SK-N-SH (cell line): ENCODE measurements around the gene TEAD4. TPM values are rescaled to one million over a fixed set of nuclear protein-coding genes. Genes with fewer than 3 reads are reported as not detected.

Experiments used
- CTCF ChIA-PET: fragments of 300-600, 350-600 bp; formaldehyde crosslinking; extraction: SDS; loops from one replicate; lab custom pipeline; 2021; lab: Yijun Ruan, JAX
- POLR2A ChIA-PET: fragments of 350-600 bp; sonication (Branson Sonifier 250); formaldehyde crosslinking; extraction: SDS; loops from one replicate; lab custom pipeline; 2020; ENCODE audit warnings: antibody characterized with exemption, inconsistent platforms; lab: Yijun Ruan, JAX
- DNase-seq: peaks from one replicate; pipeline ENCODE4 v3.0.0; 2012
- H2AFZ ChIP-seq: fragments of 200-600 bp; sonication (generic); 2 replicates; pipeline ENCODE4 v1.8.1; 2016; ENCODE audit warnings: antibody characterized with exemption, mild to moderate bottlenecking, low read depth
- H3F3A ChIP-seq: fragments of 200-600 bp; sonication (generic); replicated peaks from 2 replicates; pipeline ENCODE3; 2016; ENCODE audit warnings: antibody characterized with exemption, mild to moderate bottlenecking; ENCODE audit not compliant: insufficient read depth
- H3K27ac ChIP-seq, 2 experiments: fragments of 200-500 bp in 1 of 2; fragments of 200-600 bp in 1 of 2; sonication (Bioruptor generic) in 1 of 2; sonication (generic), shearing (Covaris generic) in 1 of 2; 2 replicates each; pipeline versions ENCODE4 v1.5.1 to v1.6.1; 2014 to 2016; ENCODE audit warnings: low read depth in 2 of 2, inconsistent platforms in 1 of 2, low read length in 1 of 2, mild to moderate bottlenecking in 1 of 2, mixed read lengths in 1 of 2
- H3K27me3 ChIP-seq: fragments of 200-600 bp; sonication (generic), shearing (Covaris generic); 2 replicates; pipeline ENCODE4 v1.6.1; 2016; ENCODE audit warnings: mixed run types; ENCODE audit not compliant: insufficient read depth
- H3K36me3 ChIP-seq, 2 experiments: fragments of 200-500 bp in 1 of 2; fragments of 200-600 bp in 1 of 2; sonication (Bioruptor generic) in 1 of 2; sonication (generic) in 1 of 2; replicated peaks in 1 of 2; 2 replicates each; pipeline versions ENCODE3 to v1.5.1; 2014 to 2016; ENCODE audit warnings: low read length in 1 of 2, mild to moderate bottlenecking in 1 of 2; ENCODE audit not compliant: insufficient read depth in 2 of 2, control insufficient read depth in 1 of 2
- H3K4me1 ChIP-seq, 2 experiments: fragments of 200-500 bp in 1 of 2; fragments of 200-600 bp in 1 of 2; sonication (Bioruptor generic) in 1 of 2; sonication (generic), shearing (Covaris generic) in 1 of 2; 2 replicates each; pipeline versions ENCODE4 v1.5.1 to v1.6.1; 2014 to 2016; ENCODE audit warnings: low read depth in 1 of 2, low read length in 1 of 2, mixed run types in 1 of 2; ENCODE audit not compliant: insufficient read depth in 2 of 2, control insufficient read depth in 1 of 2
- H3K4me2 ChIP-seq: fragments of 200-600 bp; sonication (generic), shearing (Covaris generic); 2 replicates; pipeline ENCODE4 v1.6.1; 2017; ENCODE audit warnings: mixed run types
- H3K4me3 ChIP-seq, 2 experiments: fragments of 200-500 bp in 1 of 2; fragments of 200-600 bp in 1 of 2; sonication (Bioruptor generic) in 1 of 2; sonication (generic), shearing (Covaris generic) in 1 of 2; 2 replicates each; pipeline versions ENCODE4 v1.5.1 to v1.8.1; 2014 to 2016; ENCODE audit warnings: low read depth in 2 of 2, inconsistent platforms in 1 of 2, low read length in 1 of 2, mild to moderate bottlenecking in 1 of 2, mixed read lengths in 1 of 2, moderate library complexity in 1 of 2
- H3K79me2 ChIP-seq: fragments of 200-600 bp; sonication (generic); 2 replicates; pipeline ENCODE4 v1.8.1; 2017; ENCODE audit warnings: mild to moderate bottlenecking; ENCODE audit not compliant: insufficient read depth
- H3K9ac ChIP-seq: fragments of 200-600 bp; sonication (generic); 2 replicates; pipeline ENCODE4 v1.6.1; 2017; ENCODE audit warnings: mixed run types
- H3K9me2 ChIP-seq: fragments of 200-600 bp; sonication (generic); 2 replicates; pipeline ENCODE4 v1.6.1; 2017; ENCODE audit warnings: mixed run types
- H3K9me3 ChIP-seq: fragments of 200-600 bp; sonication (generic); 2 replicates; pipeline ENCODE4 v1.6.1; 2017; ENCODE audit warnings: mixed run types, mild to moderate bottlenecking, moderate library complexity
- H4K20me1 ChIP-seq: fragments of 200-600 bp; sonication (generic); 2 replicates; pipeline ENCODE4 v1.6.1; 2017; ENCODE audit warnings: mild to moderate bottlenecking, mixed run types; ENCODE audit not compliant: insufficient read depth
- IRF3 ChIP-seq: fragments of 150-350 bp; IDR thresholded peaks from 2 replicates; pipeline ENCODE4 v1.6.1; 2016; ENCODE audit warnings: mild to moderate bottlenecking, low read depth, low read length
- NFIC ChIP-seq: IDR thresholded peaks from 2 replicates; pipeline ENCODE4 v1.4.0; 2012; ENCODE audit warnings: borderline replicate concordance
- PBX3 ChIP-seq: IDR thresholded peaks from 2 replicates; pipeline ENCODE4; 2012
- RCOR1 ChIP-seq: fragments of 150-350 bp; IDR thresholded peaks from 2 replicates; pipeline ENCODE4 v1.6.1; 2017; ENCODE audit warnings: antibody characterized with exemption, low read length
- REST ChIP-seq: IDR thresholded peaks from 2 replicates; pipeline ENCODE4 v1.6.1; 2012; ENCODE audit warnings: mild to moderate bottlenecking, low read depth, low read length, moderate library complexity
- USF1 ChIP-seq: IDR thresholded peaks from 2 replicates; pipeline ENCODE4 v1.4.0; 2012; ENCODE audit warnings: low read depth, borderline replicate concordance
- USF2 ChIP-seq: fragments of 150-350 bp; IDR thresholded peaks from 2 replicates; pipeline ENCODE4 v1.6.1; 2017; ENCODE audit warnings: antibody characterized with exemption, low read length, low read depth, borderline replicate concordance
- WGBS: methylation state at CpG from one replicate; pipeline ENCODE4 v1.1.6; 2017; ENCODE audit warnings: low lambda C conversion rate; 5-methylcytosine and 5-hydroxymethylcytosine counted together
- polyA plus RNA-seq, 3 experiments: library from polyadenylated mRNA; depleted of rRNA; stranded (reverse); fragments of >200 nt; gene quantifications; 2 replicates each; pipeline ENCODE4 v1.2.3, GENCODE V29; 2012

Gene TEAD4
- polyA plus RNA-seq, 1 of the 3 experiments (the other 2 are of a cell fraction), result 27.1 TPM

GRCh38 chr12:2992724-2993123 lies 33.5 kb downstream of the TEAD4 start:
- H3K36me3 ChIP-seq, result peaks cover 0 to 4% of the 10 kb centered on the region in 2 experiments
- ChIA-PET CTCF (interaction anchor here (1.3 kb wide), 1 partner anchor 12 kb away, joined by 6 read pairs; no protein-coding TSS in a partner anchor), POLR2A (no interaction called here)
- H3K27me3 ChIP-seq, result no peaks in the 10 kb centered on the region
- no peak overlapping the region for H2AFZ ChIP-seq
- H3F3A ChIP-seq, result no peaks in the 10 kb centered on the region
- H3K27ac ChIP-seq, result no peak overlapping the region
- H3K79me2 ChIP-seq, result no peaks in the 10 kb centered on the region; the same call in 1 of the 2 replicates
- no peaks in the 10 kb centered on the region for H4K20me1 ChIP-seq
- H3K9me2 ChIP-seq, result no peaks in the 10 kb centered on the region
- no peak for TF ChIP-seq USF2
- TF ChIP-seq PBX3, result no peak
- TF ChIP-seq RCOR1, result no peak
- no peak for TF ChIP-seq IRF3
- no peak for TF ChIP-seq REST
- no peak for TF ChIP-seq NFIC
- TF ChIP-seq USF1, result no peak
- no peak for DNase-seq
- H3K9me3 ChIP-seq, result no peaks in the 10 kb centered on the region; the same call in 1 of the 2 replicates
- H3K4me1 ChIP-seq, result no peaks in the 10 kb centered on the region
- H3K4me2 ChIP-seq, result no peak overlapping the region
- WGBS, result 93% methylated on average over 5 of the region's 5 CpGs
- H3K9ac ChIP-seq, result no peak overlapping the region
- H3K4me3 ChIP-seq, result no peak overlapping the region
